Measurements from ENCODE around the gene ABI1.

DNA sequence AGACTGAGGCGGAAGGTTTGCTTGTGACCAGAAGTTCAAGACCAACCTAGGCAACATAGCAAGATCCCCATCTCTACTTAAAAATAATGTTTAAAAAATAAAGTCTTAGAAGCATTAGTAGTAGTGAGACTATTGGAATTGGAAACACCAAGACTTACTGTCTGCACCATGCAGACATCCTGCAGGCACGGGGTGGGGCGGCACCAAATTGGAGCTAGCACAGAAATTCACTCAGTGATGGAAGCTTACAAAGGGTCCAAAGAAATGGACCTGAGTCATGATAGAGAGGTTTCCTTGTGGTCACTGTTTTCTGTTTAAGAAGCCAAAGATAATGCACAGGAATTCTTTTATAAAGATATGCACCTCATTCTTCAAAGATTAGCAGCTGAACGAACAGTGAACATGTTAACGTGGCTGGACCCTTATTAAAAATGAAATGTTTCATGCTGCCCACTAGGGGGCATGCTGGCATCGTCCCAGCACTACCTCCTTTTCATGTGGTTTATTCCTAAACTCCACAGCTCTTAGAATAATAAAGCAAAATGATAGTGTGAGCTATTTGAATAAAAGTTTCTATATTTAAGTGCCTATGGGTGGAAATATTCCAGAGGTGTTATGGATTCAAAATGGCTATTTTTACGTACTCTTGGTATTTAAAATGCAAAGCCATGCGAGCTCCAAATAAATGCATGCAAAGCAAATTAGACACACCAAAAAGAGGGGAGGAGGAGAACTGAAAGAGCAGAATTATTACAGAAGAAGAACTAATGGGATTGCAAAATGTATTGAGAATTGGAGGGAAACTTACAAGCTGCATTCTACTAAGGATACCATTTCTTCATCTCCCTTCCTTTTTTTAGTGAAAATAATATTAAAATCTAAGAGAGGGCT is 134.7 kb downstream of the ABI1 start:
- TF ChIP-seq EZH2 (IDR thresholded peaks at IDR 0.05) (no peak), POLR2AphosphoS5 (IDR thresholded peaks at IDR 0.05; ENCODE audit: borderline replicate concordance, low read depth, low read length) (no peak), FOXP2 (optimal IDR thresholded peaks at IDR 0.05; ENCODE audit: control extremely low read depth, extremely low read length, insufficient read depth) (no peak)

Data from SK-N-MC (cell line).